Aorta (tissue), 5 donors: ENCODE measurements around the gene PTPRU. TPM values are rescaled to one million over a fixed set of nuclear protein-coding genes. Genes with fewer than 3 reads are reported as not detected.

ENCODE experiments used
- ATAC-seq: fragments of 200-7000 bp; cut with Tn5 transposase; one replicate; pipeline ENCODE4 v1.9.1; 2022; ENCODE audit warnings: moderate library complexity; ENCODE audit not compliant: low FRiP score
- DNase-seq, 2 donors: peaks; one replicate each; pipeline ENCODE4 v3.0.0-alpha.2; 2020
- H3K27ac ChIP-seq, 2 donors: one replicate each; pipeline ENCODE4 v1.5.1; 2013; ENCODE audit warnings: low read length in 2 of 2, mild to moderate bottlenecking in 2 of 2, moderate library complexity in 2 of 2, control low read depth in 1 of 2, inconsistent platforms in 1 of 2, low read depth in 1 of 2
- H3K27me3 ChIP-seq, 2 donors: one replicate each; pipeline ENCODE4 v1.6.1; 2013; ENCODE audit warnings: control low read depth in 1 of 2, low read length in 1 of 2, mild to moderate bottlenecking in 1 of 2, moderate library complexity in 1 of 2; ENCODE audit not compliant: insufficient read depth in 2 of 2, control insufficient read depth in 1 of 2
- H3K36me3 ChIP-seq, 2 donors: one replicate each; pipeline ENCODE4 v1.6.1; 2013; ENCODE audit warnings: control low read depth in 1 of 2, low read length in 1 of 2, mild to moderate bottlenecking in 1 of 2; ENCODE audit not compliant: insufficient read depth in 2 of 2, control insufficient read depth in 1 of 2
- H3K4me1 ChIP-seq, 2 donors: one replicate each; pipeline ENCODE4 v1.6.1; 2013; ENCODE audit warnings: low read length in 2 of 2, control low read depth in 1 of 2, mild to moderate bottlenecking in 1 of 2, moderate library complexity in 1 of 2; ENCODE audit not compliant: insufficient read depth in 2 of 2, control insufficient read depth in 1 of 2
- H3K4me3 ChIP-seq, 2 donors: one replicate each; pipeline ENCODE4 v1.5.1; 2013; ENCODE audit warnings: low read length in 2 of 2, control low read depth in 1 of 2, mild to moderate bottlenecking in 1 of 2
- H3K9me3 ChIP-seq: one replicate; pipeline ENCODE4 v1.6.1; 2013; ENCODE audit warnings: mild to moderate bottlenecking, low read length; ENCODE audit not compliant: control insufficient read depth
- WGBS, 2 donors: extraction: QIAGEN DNeasy Blood & Tissue Kit; methylation state at CpG; one replicate each; pipeline ENCODE4 v1.1.7; 2013; 5-methylcytosine and 5-hydroxymethylcytosine counted together
- intact Hi-C, 2 donors: fragments of 100-400 bp; cut with DNase I; formaldehyde crosslinking; loops; one replicate each; pipeline versions ENCODE4 v1.14.2 to v1.15.0; 2022
- polyA plus RNA-seq, 2 donors: library from polyadenylated mRNA; stranded (reverse); fragments of 200-250 nt; gene quantifications; one replicate each; pipeline ENCODE4 v1.2.3, GENCODE V29; 2013
- total RNA-seq, 2 donors: library from RNA; stranded (reverse); fragmentation: NEBNext Ultra II Directional; extraction: Animal tissue kit (Norgen Biotek cat#: 25700); gene quantifications; one replicate each; pipeline ENCODE4 v1.2.1, GENCODE V29; 2021
- donor health status: healthy with polysubstance abuse.
- donor health status: Bipolar disorder and iron deficiency.
- donor health status: DM: no; HTN: no; CAD: no.
- donor health status: DM: no; HTN: no; CAD: no.
- donor health status: DM: yes; HTN: yes; CAD: no.

Gene PTPRU
- total and polyA plus RNA-seq, 4 donors, result 8.1 to 35.3 (median 13.2) TPM

DNA sequence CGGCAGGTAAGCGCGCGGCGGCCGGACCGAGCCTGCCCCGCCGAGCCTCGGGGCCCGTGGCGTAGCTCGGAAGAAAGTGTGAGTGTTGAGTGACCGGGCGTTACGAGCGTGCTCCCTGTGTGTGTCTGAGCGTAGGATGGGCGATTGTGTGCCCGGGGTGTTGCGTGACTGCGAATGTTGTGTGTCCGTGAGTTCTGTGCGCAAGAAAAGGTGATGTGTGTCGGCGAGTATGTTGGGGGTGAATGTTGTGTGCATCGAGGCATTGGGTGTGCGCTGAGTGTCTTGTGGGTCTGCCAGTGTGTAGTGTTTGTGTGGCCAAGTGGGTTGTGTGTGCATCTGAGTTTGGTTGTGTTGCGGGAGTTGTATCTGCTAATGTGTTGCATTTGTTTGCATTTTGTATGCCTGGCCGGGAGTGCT is 398 bp downstream of the PTPRU start:
- Histone ChIP-seq H3K4me3 (peak overlapping the region; percentile 78 to 88), H3K27ac (peak overlapping the region in 1 of 2 donors; percentile 9), H3K9me3 (no peaks in the 10 kb centered on the region), H3K27me3 (no peaks in the 10 kb centered on the region), H3K4me1 (no peaks in the 10 kb centered on the region), H3K36me3 (no peaks in the 10 kb centered on the region)
- intact Hi-C loops, result loop anchor here (2.0 to 10.0 kb wide), 11 partner anchors 218 to 1481 kb away; no protein-coding TSS in a partner anchor
- DNase-seq (no peak), ATAC-seq (no peak)
- WGBS, 2 donors, result 0 to 1% methylated on average over 30 of the region's 30 CpGs

GRCh38 chr1:29237129-29237821 is 953 bp downstream of the PTPRU start:
- Histone ChIP-seq H3K9me3 (no peaks in the 10 kb centered on the region), H3K4me3 (peak overlapping the region; percentile 78 to 88), H3K27me3 (no peaks in the 10 kb centered on the region), H3K27ac (peak overlapping the region in 1 of 2 donors; percentile 15), H3K4me1 (no peaks in the 10 kb centered on the region), H3K36me3 (no peaks in the 10 kb centered on the region)
- intact Hi-C loops, result loop anchor here (2.0 to 10.0 kb wide), 11 partner anchors 218 to 1480 kb away; no protein-coding TSS in a partner anchor
- ATAC-seq, result peak; percentile 62
- 0 to 1% methylated on average over 59 to 79 of the region's 79 CpGs for WGBS, 2 donors
- peak; percentile 74 to 88 for DNase-seq

- Histone ChIP-seq H3K27me3 (no peaks in the 10 kb centered on the region), H3K36me3 (no peaks in the 10 kb centered on the region), H3K9me3 (no peaks in the 10 kb centered on the region), H3K4me1 (no peaks in the 10 kb centered on the region), H3K4me3 (peak overlapping the region; percentile 78 to 88), H3K27ac (peak overlapping the region in 1 of 2 donors; percentile 14)
- intact Hi-C loops, result loop anchor here (2.0 to 10.0 kb wide), 11 partner anchors 217 to 1479 kb away; no protein-coding TSS in a partner anchor
- DNase-seq (peak; percentile 59 to 86), ATAC-seq (peak; percentile 32)
- 3 to 4% methylated on average over 83 to 93 of the region's 93 CpGs for WGBS, 2 donors
These were observed 1.7 kb downstream of the PTPRU start for GRCh38 chr1:29237852-29238619.

DNA sequence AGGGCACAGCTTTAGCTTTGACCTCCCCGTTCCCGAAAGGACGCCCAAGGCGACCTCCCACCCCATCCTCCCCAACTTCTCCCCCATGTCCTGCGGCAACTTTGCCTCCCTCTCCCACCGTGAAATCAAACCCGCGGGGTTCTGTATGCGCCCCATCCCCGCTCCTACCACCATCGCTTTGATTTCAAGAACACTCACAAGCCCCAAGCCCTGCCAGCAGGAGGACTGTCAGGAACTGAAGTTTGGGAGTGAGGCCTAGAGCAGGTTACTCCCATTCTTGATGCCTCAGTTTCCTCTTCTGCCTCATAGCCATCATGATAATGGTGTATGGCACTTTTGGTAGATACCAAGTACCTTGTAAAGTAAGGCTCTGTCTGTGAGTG is 2.3 kb downstream of the PTPRU start:
- no peak for ATAC-seq
- Histone ChIP-seq H3K4me3 (no peak overlapping the region), H3K27me3 (no peaks in the 10 kb centered on the region), H3K4me1 (no peaks in the 10 kb centered on the region), H3K36me3 (no peaks in the 10 kb centered on the region), H3K27ac (no peak overlapping the region), H3K9me3 (no peaks in the 10 kb centered on the region)
- WGBS, 2 donors, result 76 to 80% methylated on average over 11 of the region's 11 CpGs
- no peak for DNase-seq
- intact Hi-C loops, result loop anchor here (5.0 to 10.0 kb wide), 8 partner anchors 216 to 1479 kb away; no protein-coding TSS in a partner anchor

GRCh38 chr1:29239142-29239541 is 2.8 kb downstream of the PTPRU start:
- no peak for ATAC-seq
- H3K36me3 ChIP-seq, result no peaks in the 10 kb centered on the region
- no peaks in the 10 kb centered on the region for H3K4me1 ChIP-seq
- 67 to 69% methylated on average over 7 of the region's 7 CpGs for WGBS, 2 donors
- no peaks in the 10 kb centered on the region for H3K9me3 ChIP-seq
- intact Hi-C loops, result loop anchor here (5.0 to 10.0 kb wide), 8 partner anchors 216 to 1478 kb away; no protein-coding TSS in a partner anchor
- no peaks in the 10 kb centered on the region for H3K27me3 ChIP-seq
- DNase-seq, result peak in 1 of 2 donors; percentile 59
- H3K27ac ChIP-seq, result no peak overlapping the region
- no peak overlapping the region for H3K4me3 ChIP-seq

DNA sequence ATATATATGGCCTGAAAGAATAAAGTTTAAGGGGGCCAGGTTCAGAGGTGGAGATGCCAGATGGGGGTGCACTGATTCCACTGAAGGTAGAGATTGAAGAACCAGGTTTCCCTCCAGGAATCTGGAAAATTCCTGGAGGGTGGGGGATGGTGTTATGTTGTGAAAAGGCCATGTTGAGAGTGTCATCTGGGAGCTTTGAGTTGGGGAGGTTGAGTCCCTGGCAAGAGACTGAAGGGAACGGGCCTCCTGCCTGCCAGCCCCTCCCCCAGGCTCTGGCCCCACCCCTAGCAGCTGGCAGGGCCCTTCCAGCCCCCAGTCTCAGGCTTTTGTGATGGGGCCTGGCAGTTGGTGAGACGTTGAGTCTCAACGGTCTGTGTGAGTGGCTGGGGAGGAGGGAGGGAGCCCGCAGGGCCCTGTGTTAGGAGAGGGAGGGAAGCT is 4.1 kb downstream of the PTPRU start:
- no peaks in the 10 kb centered on the region for H3K36me3 ChIP-seq
- H3K27ac ChIP-seq, result no peak overlapping the region
- 55 to 62% methylated on average over 4 of the region's 4 CpGs for WGBS, 2 donors
- H3K4me1 ChIP-seq, result no peaks in the 10 kb centered on the region
- H3K4me3 ChIP-seq, result no peak overlapping the region
- intact Hi-C loops, result no loop called here
- DNase-seq, result peak in 1 of 2 donors; percentile 55
- no peaks in the 10 kb centered on the region for H3K27me3 ChIP-seq
- H3K9me3 ChIP-seq, result no peaks in the 10 kb centered on the region
- ATAC-seq, result no peak

GRCh38 chr1:29240986-29241385 is 4.7 kb downstream of the PTPRU start:
- WGBS, 2 donors, result 94 to 97% methylated on average over 2 of the region's 2 CpGs
- Histone ChIP-seq H3K4me1 (no peaks in the 10 kb centered on the region), H3K4me3 (no peak overlapping the region), H3K36me3 (no peaks in the 10 kb centered on the region), H3K9me3 (no peaks in the 10 kb centered on the region), H3K27me3 (no peaks in the 10 kb centered on the region), H3K27ac (no peak overlapping the region)
- DNase-seq, result no peak
- no peak for ATAC-seq
- intact Hi-C loops, result no loop called here

- DNase-seq (peak in 1 of 2 donors; percentile 63), ATAC-seq (no peak)
- intact Hi-C loops, result no loop called here
- WGBS, 2 donors, result 84 to 86% methylated on average over 16 of the region's 16 CpGs
- Histone ChIP-seq H3K36me3 (no peaks in the 10 kb centered on the region), H3K4me1 (no peaks in the 10 kb centered on the region), H3K4me3 (no peak overlapping the region), H3K9me3 (no peaks in the 10 kb centered on the region), H3K27me3 (no peaks in the 10 kb centered on the region), H3K27ac (no peak overlapping the region)
These were observed 6.9 kb downstream of the PTPRU start for GRCh38 chr1:29243023-29243870.
